Neural cell (in vitro differentiated cells): ENCODE results near the gene AGBL3.

Experiments
- CTCF ChIP-seq: fragments of 450-650 bp; IDR thresholded peaks from 2 replicates; pipeline ENCODE4 v1.5.1; 2014; ENCODE audit warnings: antibody characterized with exemption, mild to moderate bottlenecking, moderate library complexity; ENCODE audit not compliant: poor library complexity, severe bottlenecking
- EP300 ChIP-seq: fragments of 450-650 bp; conservative IDR thresholded peaks from 2 replicates; pipeline ENCODE4 v1.6.1; 2014; ENCODE audit warnings: antibody characterized with exemption, mild to moderate bottlenecking, moderate library complexity; ENCODE audit not compliant: poor library complexity, severe bottlenecking
- EZH2 ChIP-seq: fragments of 200-600, 300-800 bp; shearing (Covaris generic), sonication (generic); IDR thresholded peaks from 2 replicates; pipeline ENCODE4 v1.6.1; 2014; ENCODE audit warnings: antibody characterized with exemption, low read length, borderline replicate concordance, mild to moderate bottlenecking; ENCODE audit not compliant: insufficient read depth, poor library complexity, severe bottlenecking
- MXI1 ChIP-seq: fragments of 450-650 bp; conservative IDR thresholded peaks from 2 replicates; pipeline ENCODE4 v1.6.1; 2014; ENCODE audit warnings: antibody characterized with exemption, mild to moderate bottlenecking; ENCODE audit not compliant: poor library complexity, severe bottlenecking
- POLR2AphosphoS5 ChIP-seq: IDR thresholded peaks from 2 replicates; pipeline ENCODE4 v1.6.1; 2012
- RAD21 ChIP-seq: fragments of 450-650 bp; conservative IDR thresholded peaks from 2 replicates; pipeline ENCODE4 v1.6.1; 2014; ENCODE audit warnings: antibody characterized with exemption, mild to moderate bottlenecking, moderate library complexity
- REST ChIP-seq: IDR thresholded peaks from 2 replicates; pipeline ENCODE4 v1.6.1; 2012; ENCODE audit warnings: borderline replicate concordance
- SMC3 ChIP-seq: fragments of 450-650 bp; conservative IDR thresholded peaks from 2 replicates; pipeline ENCODE4 v1.6.1; 2014; ENCODE audit warnings: antibody characterized with exemption, mild to moderate bottlenecking, moderate library complexity; ENCODE audit not compliant: poor library complexity
- TAF1 ChIP-seq: IDR thresholded peaks from 2 replicates; pipeline ENCODE4 v1.6.1; 2012; ENCODE audit warnings: low read depth

GRCh38 chr7:135109562-135109961 is 123.3 kb downstream of the AGBL3 start:
- no peak for TF ChIP-seq CTCF
- no peak for TF ChIP-seq MXI1
- no peak for TF ChIP-seq EP300
- TF ChIP-seq POLR2AphosphoS5: no peak
- TF ChIP-seq EZH2: no peak
- TF ChIP-seq TAF1: no peak
- TF ChIP-seq SMC3: no peak
- no peak for TF ChIP-seq REST
- TF ChIP-seq RAD21: no peak
